Bone marrow (tissue), 2 donors: ENCODE results near the gene ITGAE.
A peak's percentile ranks its signal among the peaks of the same experiment; 100 is the strongest.
"Not testable (repeated sequence)": the region's sequence is repeated elsewhere in the genome, so short reads cannot be mapped to it uniquely, and the experiment has no call there.

Experiments
- DNase-seq, 2 donors: peaks; one replicate each; lab custom pipeline; 2025; lab: John Stamatoyannopoulos, UW

ITGAE gene

GRCh38 chr17:3800362-3801271, at the start of gene ITGAE:
Gene ITGAE (minus strand): TSS chr17:3801188. CDS start chr17:3801144, 44 bp downstream.
- DNase-seq: no peak

GRCh38 chr17:3848229-3848835, 47.3 kb upstream of the ITGAE start:
- DNase-seq: no peak

GRCh38 chr17:3847165-3847670, 46.2 kb upstream of the ITGAE start:
- DNase-seq: no peak

GRCh38 chr17:3846437-3847164, 45.6 kb upstream of the ITGAE start:
- DNase-seq: no peak

GRCh38 chr17:3845621-3846436, 44.8 kb upstream of the ITGAE start, which contains the start of gene NCBP3:
Gene NCBP3 (minus strand): TSS chr17:3846246. CDS start chr17:3846223, 23 bp downstream.
- peak; percentile 66 to 80 for DNase-seq

GRCh38 chr17:3845291-3845620, 44.3 kb upstream of the ITGAE start:
- no peak for DNase-seq

GRCh38 chr17:3844556-3844955, 43.6 kb upstream of the ITGAE start:
- DNase-seq: not testable (repeated sequence)

GRCh38 chr17:3843935-3844516, 43.0 kb upstream of the ITGAE start:
- peak in 1 of 2 donors; percentile 23 for DNase-seq

GRCh38 chr17:3838206-3838605, 37.2 kb upstream of the ITGAE start:
- no peak for DNase-seq

GRCh38 chr17:3836551-3836950, 35.6 kb upstream of the ITGAE start:
- no peak for DNase-seq

GRCh38 chr17:3835410-3836229, 34.6 kb upstream of the ITGAE start:
- no peak for DNase-seq

- DNase-seq: no peak
Observed at GRCh38 chr17:3834811-3835210, 33.8 kb upstream of the ITGAE start.

GRCh38 chr17:3828852-3829232, 27.9 kb upstream of the ITGAE start:
- DNase-seq: no peak

GRCh38 chr17:3828151-3828851, 27.3 kb upstream of the ITGAE start:
- no peak for DNase-seq

GRCh38 chr17:3827124-3827773, 26.3 kb upstream of the ITGAE start:
- peak in 1 of 2 donors; percentile 61 for DNase-seq

- no peak for DNase-seq
Observed at GRCh38 chr17:3826191-3826590, 25.2 kb upstream of the ITGAE start.

GRCh38 chr17:3821101-3821500, 20.1 kb upstream of the ITGAE start:
- DNase-seq: no peak

GRCh38 chr17:3818786-3819185, 17.8 kb upstream of the ITGAE start:
- no peak for DNase-seq
